ENCODE data around the gene GALNT14. TPM values are rescaled to one million over a fixed set of nuclear protein-coding genes. Genes with fewer than 3 reads are reported as not detected.

Gene GALNT14
- total and polyA plus RNA-seq, 9 of the 15 experiments (the other 6 are each of a cell fraction or from before 2014, with no cell fraction given), result 0.11 TPM; not detected in 8

- TF ChIP-seq HDAC1 (IDR thresholded peaks at IDR 0.05) (no peak), POLR2A (conservative IDR thresholded peaks at IDR 0.05) (no peak)
Observed at GRCh38 chr2:30957591-30957990, 180.6 kb downstream of the GALNT14 start (continued).

DNA sequence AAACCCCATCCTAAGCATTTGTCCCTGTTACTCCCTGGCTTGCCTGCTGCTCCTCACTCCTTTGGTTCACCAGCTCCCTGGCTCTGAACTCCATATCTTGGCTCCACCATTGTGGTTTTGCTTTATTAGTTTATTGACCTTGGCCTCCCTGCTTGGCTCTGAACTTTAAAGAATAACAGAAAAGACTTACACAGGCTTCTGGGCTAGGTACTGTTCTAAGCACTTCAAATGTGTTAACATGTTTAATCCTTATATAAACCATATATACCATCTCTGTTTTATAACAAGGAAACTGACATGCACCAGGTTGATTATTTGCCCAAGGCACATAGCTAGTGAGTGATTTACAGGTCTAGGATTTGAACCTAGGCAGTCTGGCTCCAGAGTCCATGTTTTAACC is 181.2 kb downstream of the GALNT14 start:
- H3K4me1 ChIP-seq (replicated peaks in 1 of 2; ENCODE audit: control insufficient read depth in 2 of 2, insufficient read depth in 2 of 2, low read length in 2 of 2), result no peaks in the 10 kb centered on the region
- H4K20me1 ChIP-seq (replicated peaks; ENCODE audit: control insufficient read depth, insufficient read depth, low read length), result no peaks in the 10 kb centered on the region
- no peak overlapping the region for H3K4me3 ChIP-seq
- intact Hi-C loops (cut with micrococcal nuclease) (no loop called here), in situ Hi-C loops (cut with MboI) (no loop called here)
- no peak overlapping the region for H3K27ac ChIP-seq (ENCODE audit: extremely low read depth, low read depth, low read length)
- H2AFZ ChIP-seq (ENCODE audit: low read depth, low read length), result no peak overlapping the region
- no peaks in the 10 kb centered on the region for H3K79me2 ChIP-seq (ENCODE audit: control insufficient read depth, insufficient read depth, low read length)
- POLR2A ChIA-PET, result interaction anchor here (0.7 kb wide), 2 partner anchors 10 to 32 kb away, joined by 3 to 4 read pairs; no protein-coding TSS in a partner anchor
- FAIRE-seq (no peak), ATAC-seq (no peak), DNase-seq (ENCODE audit: extremely low read depth in 1 of 4, low spot score in 3 of 4) (no peak)
- no peak overlapping the region for H3K9ac ChIP-seq (ENCODE audit: insufficient read depth in 1 of 2, low read depth in 2 of 2, low read length in 2 of 2)
- BruUV-seq (replicated peaks), result no TSS peak
- no peaks in the 10 kb centered on the region for H3K9me3 ChIP-seq (replicated peaks; ENCODE audit: control insufficient read depth, insufficient read depth, low read depth, low read length)
- H3K9me1 ChIP-seq (ENCODE audit: control insufficient read depth, insufficient read depth, low read length), result no peaks in the 10 kb centered on the region
- H3K4me2 ChIP-seq (ENCODE audit: insufficient read depth, low read length), result no peak overlapping the region
- TF ChIP-seq, protein P1, sequence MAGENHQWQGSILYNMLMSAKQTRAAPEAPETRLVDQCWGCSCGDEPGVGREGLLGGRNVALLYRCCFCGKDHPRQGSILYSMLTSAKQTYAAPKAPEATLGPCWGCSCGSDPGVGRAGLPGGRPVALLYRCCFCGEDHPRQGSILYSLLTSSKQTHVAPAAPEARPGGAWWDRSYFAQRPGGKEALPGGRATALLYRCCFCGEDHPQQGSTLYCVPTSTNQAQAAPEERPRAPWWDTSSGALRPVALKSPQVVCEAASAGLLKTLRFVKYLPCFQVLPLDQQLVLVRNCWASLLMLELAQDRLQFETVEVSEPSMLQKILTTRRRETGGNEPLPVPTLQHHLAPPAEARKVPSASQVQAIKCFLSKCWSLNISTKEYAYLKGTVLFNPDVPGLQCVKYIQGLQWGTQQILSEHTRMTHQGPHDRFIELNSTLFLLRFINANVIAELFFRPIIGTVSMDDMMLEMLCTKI (IDR thresholded peaks at IDR 0.05; ENCODE audit: partially characterized antibody), result no peak
- TF ChIP-seq, protein P2, sequence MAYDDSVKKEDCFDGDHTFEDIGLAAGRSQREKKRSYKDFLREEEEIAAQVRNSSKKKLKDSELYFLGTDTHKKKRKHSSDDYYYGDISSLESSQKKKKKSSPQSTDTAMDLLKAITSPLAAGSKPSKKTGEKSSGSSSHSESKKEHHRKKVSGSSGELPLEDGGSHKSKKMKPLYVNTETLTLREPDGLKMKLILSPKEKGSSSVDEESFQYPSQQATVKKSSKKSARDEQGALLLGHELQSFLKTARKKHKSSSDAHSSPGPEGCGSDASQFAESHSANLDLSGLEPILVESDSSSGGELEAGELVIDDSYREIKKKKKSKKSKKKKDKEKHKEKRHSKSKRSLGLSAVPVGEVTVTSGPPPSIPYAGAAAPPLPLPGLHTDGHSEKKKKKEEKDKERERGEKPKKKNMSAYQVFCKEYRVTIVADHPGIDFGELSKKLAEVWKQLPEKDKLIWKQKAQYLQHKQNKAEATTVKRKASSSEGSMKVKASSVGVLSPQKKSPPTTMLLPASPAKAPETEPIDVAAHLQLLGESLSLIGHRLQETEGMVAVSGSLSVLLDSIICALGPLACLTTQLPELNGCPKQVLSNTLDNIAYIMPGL (CRISPR knock-in tag; IDR thresholded peaks at IDR 0.05), result no peak
- TF ChIP-seq ZNF695 (CRISPR knock-in tag; IDR thresholded peaks at IDR 0.05) (no peak), SAFB2 (IDR thresholded peaks at IDR 0.05; ENCODE audit: borderline replicate concordance, low read depth, low read length, severe bottlenecking) (no peak), CREB1 (IDR thresholded peaks at IDR 0.05) (no peak), CREB1 (CRISPR knock-in tag; IDR thresholded peaks at IDR 0.05) (no peak), GTF2A2 (tag; IDR thresholded peaks at IDR 0.05) (no peak), HES1 (IDR thresholded peaks at IDR 0.05; ENCODE audit: low read depth) (no peak), ZNF3 (CRISPR knock-in tag; IDR thresholded peaks at IDR 0.05) (no peak), CXXC5 (CRISPR knock-in tag; IDR thresholded peaks at IDR 0.05) (no peak), TCFL5 (CRISPR knock-in tag; conservative IDR thresholded peaks at IDR 0.05) (no peak), RHOXF2B (CRISPR knock-in tag; conservative IDR thresholded peaks at IDR 0.05) (no peak)
- TF ChIP-seq, protein P3, sequence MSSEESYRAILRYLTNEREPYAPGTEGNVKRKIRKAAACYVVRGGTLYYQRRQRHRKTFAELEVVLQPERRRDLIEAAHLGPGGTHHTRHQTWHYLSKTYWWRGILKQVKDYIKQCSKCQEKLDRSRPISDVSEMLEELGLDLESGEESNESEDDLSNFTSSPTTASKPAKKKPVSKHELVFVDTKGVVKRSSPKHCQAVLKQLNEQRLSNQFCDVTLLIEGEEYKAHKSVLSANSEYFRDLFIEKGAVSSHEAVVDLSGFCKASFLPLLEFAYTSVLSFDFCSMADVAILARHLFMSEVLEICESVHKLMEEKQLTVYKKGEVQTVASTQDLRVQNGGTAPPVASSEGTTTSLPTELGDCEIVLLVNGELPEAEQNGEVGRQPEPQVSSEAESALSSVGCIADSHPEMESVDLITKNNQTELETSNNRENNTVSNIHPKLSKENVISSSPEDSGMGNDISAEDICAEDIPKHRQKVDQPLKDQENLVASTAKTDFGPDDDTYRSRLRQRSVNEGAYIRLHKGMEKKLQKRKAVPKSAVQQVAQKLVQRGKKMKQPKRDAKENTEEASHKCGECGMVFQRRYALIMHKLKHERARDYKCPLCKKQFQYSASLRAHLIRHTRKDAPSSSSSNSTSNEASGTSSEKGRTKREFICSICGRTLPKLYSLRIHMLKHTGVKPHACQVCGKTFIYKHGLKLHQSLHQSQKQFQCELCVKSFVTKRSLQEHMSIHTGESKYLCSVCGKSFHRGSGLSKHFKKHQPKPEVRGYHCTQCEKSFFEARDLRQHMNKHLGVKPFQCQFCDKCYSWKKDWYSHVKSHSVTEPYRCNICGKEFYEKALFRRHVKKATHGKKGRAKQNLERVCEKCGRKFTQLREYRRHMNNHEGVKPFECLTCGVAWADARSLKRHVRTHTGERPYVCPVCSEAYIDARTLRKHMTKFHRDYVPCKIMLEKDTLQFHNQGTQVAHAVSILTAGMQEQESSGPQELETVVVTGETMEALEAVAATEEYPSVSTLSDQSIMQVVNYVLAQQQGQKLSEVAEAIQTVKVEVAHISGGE (CRISPR knock-in tag; IDR thresholded peaks at IDR 0.05), result no peak
- H3K36me3 ChIP-seq (ENCODE audit: control insufficient read depth, insufficient read depth, low read length), result no peaks in the 10 kb centered on the region
- H3K27me3 ChIP-seq (ENCODE audit: control insufficient read depth in 2 of 2, insufficient read depth in 2 of 2, low read length in 2 of 2), result peaks cover 2 to 44% of the 10 kb centered on the region in 2 experiments; a peak in 4 of 5 replicates
- CTCF ChIA-PET (ENCODE audit: low intra/inter-chr PET ratio), result no interaction called here
